Neuronal stem cell (in vitro differentiated cells): Measurements from ENCODE around the gene CD8B2.

Experiments used
- DNase-seq: peaks from one replicate; pipeline ENCODE4 v3.0.0-alpha.2; 2013; ENCODE audit warnings: low spot score
- H2AFZ ChIP-seq: one replicate; pipeline ENCODE4 v1.6.1; 2013; ENCODE audit warnings: mild to moderate bottlenecking, low read length, inconsistent platforms
- H2AK5ac ChIP-seq: 2 replicates; pipeline ENCODE4 v1.6.1; 2013; ENCODE audit warnings: low read depth, mild to moderate bottlenecking, inconsistent platforms, low read length, moderate library complexity, mixed read lengths
- H2BK120ac ChIP-seq: 2 replicates; pipeline ENCODE4 v1.6.1; 2013; ENCODE audit warnings: low read depth, mild to moderate bottlenecking, inconsistent platforms, low read length, moderate library complexity, mixed read lengths
- H2BK12ac ChIP-seq: one replicate; pipeline ENCODE4 v1.6.1; 2013; ENCODE audit warnings: low read length, inconsistent platforms
- H2BK15ac ChIP-seq: 2 replicates; pipeline ENCODE4 v1.6.1; 2013; ENCODE audit warnings: mild to moderate bottlenecking, low read length, inconsistent platforms, mixed read lengths
- H2BK5ac ChIP-seq: one replicate; pipeline ENCODE4 v1.6.1; 2013; ENCODE audit warnings: inconsistent platforms, mild to moderate bottlenecking, low read length, moderate library complexity
- H3K14ac ChIP-seq: one replicate; pipeline ENCODE4 v1.6.1; 2013; ENCODE audit warnings: low read length, inconsistent platforms
- H3K18ac ChIP-seq: 2 replicates; pipeline ENCODE4 v1.6.1; 2013; ENCODE audit warnings: low read length, inconsistent platforms
- H3K23ac ChIP-seq: 2 replicates; pipeline ENCODE4 v1.6.1; 2013; ENCODE audit warnings: low read depth, mild to moderate bottlenecking, mixed read lengths, low read length, inconsistent platforms; ENCODE audit not compliant: poor library complexity
- H3K27ac ChIP-seq: replicated peaks from 3 replicates; pipeline ENCODE4 v1.5.1; 2013; ENCODE audit warnings: low read length, inconsistent platforms
- H3K27me3 ChIP-seq, 3 experiments: 2 replicates each; pipeline ENCODE4 v1.6.1; 2013; ENCODE audit warnings: low read length in 3 of 3, mild to moderate bottlenecking in 2 of 3, inconsistent platforms in 1 of 3, low read depth in 1 of 3, mixed read lengths in 1 of 3, moderate library complexity in 1 of 3; ENCODE audit not compliant: control insufficient read depth in 3 of 3, insufficient read depth in 3 of 3
- H3K36me3 ChIP-seq, 2 donors: replicated peaks in 1 of 2; 2 replicates each; pipeline ENCODE4 v1.6.1; 2013; ENCODE audit warnings: low read length in 2 of 2; ENCODE audit not compliant: control insufficient read depth in 2 of 2, insufficient read depth in 2 of 2
- H3K4ac ChIP-seq: 2 replicates; pipeline ENCODE4 v1.6.1; 2013; ENCODE audit warnings: inconsistent platforms, mild to moderate bottlenecking, low read length, moderate library complexity
- H3K4me1 ChIP-seq, 2 donors: 1 replicate in 1 of 2; 2 replicates in 1 of 2; pipeline ENCODE4 v1.6.1; 2013; ENCODE audit warnings: low read length in 2 of 2, low read depth in 1 of 2; ENCODE audit not compliant: control insufficient read depth in 2 of 2, insufficient read depth in 1 of 2
- H3K4me2 ChIP-seq: one replicate; pipeline ENCODE4 v1.6.1; 2013; ENCODE audit warnings: mild to moderate bottlenecking, low read length, inconsistent platforms; ENCODE audit not compliant: insufficient read depth, poor library complexity, severe bottlenecking
- H3K4me3 ChIP-seq, 2 donors: 2 replicates each; pipeline ENCODE4 v1.5.1; 2013; ENCODE audit warnings: low read length in 2 of 2, mild to moderate bottlenecking in 2 of 2, inconsistent platforms in 1 of 2, moderate library complexity in 1 of 2
- H3K79me1 ChIP-seq: one replicate; pipeline ENCODE4 v1.6.1; 2013; ENCODE audit warnings: low read depth, mild to moderate bottlenecking, inconsistent platforms, low read length, moderate library complexity
- H3K9ac ChIP-seq: one replicate; pipeline ENCODE4 v1.6.1; 2013; ENCODE audit warnings: mild to moderate bottlenecking, low read depth, low read length, inconsistent platforms; ENCODE audit not compliant: poor library complexity
- H3K9me3 ChIP-seq, 2 donors: replicated peaks in 1 of 2; 2 replicates each; pipeline versions ENCODE3 to v1.6.1; 2013; ENCODE audit warnings: low read length in 2 of 2, mild to moderate bottlenecking in 2 of 2, inconsistent platforms in 1 of 2, low read depth in 1 of 2, mixed read lengths in 1 of 2, moderate library complexity in 1 of 2; ENCODE audit not compliant: control insufficient read depth in 2 of 2, insufficient read depth in 1 of 2
- H4K8ac ChIP-seq: one replicate; pipeline ENCODE4 v1.6.1; 2013; ENCODE audit warnings: low read depth, mild to moderate bottlenecking, inconsistent platforms, low read length, moderate library complexity
- H4K91ac ChIP-seq: one replicate; pipeline ENCODE4 v1.6.1; 2013; ENCODE audit warnings: low read length, low read depth, mild to moderate bottlenecking, inconsistent platforms; ENCODE audit not compliant: poor library complexity
- WGBS, 2 donors: extraction: QIAGEN DNeasy Blood & Tissue Kit; methylation state at CpG; one replicate each; pipeline ENCODE4 v1.1.7; 2013; ENCODE audit warnings: missing lambda C conversion rate in 2 of 2, mixed read lengths in 1 of 2; ENCODE audit not compliant: insufficient read length in 2 of 2, insufficient replicate concordance in 1 of 2; ENCODE audit errors: extremely low coverage in 2 of 2; 5-methylcytosine and 5-hydroxymethylcytosine counted together

The CD8B2 gene

GRCh38 chr2:106516436-106516835, 29.3 kb downstream of the CD8B2 start:
- no peaks in the 10 kb centered on the region for H3K4me1 ChIP-seq
- no peak overlapping the region for H2AFZ ChIP-seq
- DNase-seq = no peak
- H3K9ac ChIP-seq = no peak overlapping the region
- no peak overlapping the region for H4K91ac ChIP-seq
- no peaks in the 10 kb centered on the region for H3K36me3 ChIP-seq
- no peak overlapping the region for H3K27ac ChIP-seq
- no peak overlapping the region for H2BK15ac ChIP-seq
- no peak overlapping the region for H2BK5ac ChIP-seq
- no peak overlapping the region for H4K8ac ChIP-seq
- no peaks in the 10 kb centered on the region for H3K9me3 ChIP-seq
- no peak overlapping the region for H3K4me3 ChIP-seq
- H3K27me3 ChIP-seq = no peaks in the 10 kb centered on the region
- no CpG with 5 or more reads among the region's 4 CpGs for WGBS, 2 donors
- H2BK12ac ChIP-seq = no peak overlapping the region
- no peak overlapping the region for H2BK120ac ChIP-seq
- no peak overlapping the region for H3K14ac ChIP-seq
- no peak overlapping the region for H3K4ac ChIP-seq
- H3K79me1 ChIP-seq = no peaks in the 10 kb centered on the region
- H3K18ac ChIP-seq = no peak overlapping the region
- H2AK5ac ChIP-seq = no peak overlapping the region
- H3K23ac ChIP-seq = no peak overlapping the region
- H3K4me2 ChIP-seq = no peak overlapping the region

DNA sequence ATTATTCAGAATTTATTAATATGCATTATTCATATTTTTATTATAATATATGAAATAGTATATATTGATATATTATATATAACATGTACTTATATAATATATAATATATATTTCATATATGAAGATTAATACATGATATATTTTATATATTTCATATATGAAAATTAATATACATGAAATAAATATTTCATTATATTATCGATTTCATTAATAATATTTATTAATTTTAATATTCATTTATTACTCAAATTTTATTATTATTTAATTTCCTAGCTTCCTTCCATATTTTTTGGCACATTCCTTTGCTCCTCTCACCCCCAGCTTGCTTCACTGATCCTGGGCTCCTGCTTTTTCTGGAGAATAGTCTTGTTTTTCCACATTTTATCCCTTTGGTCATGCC, 29.7 kb downstream of the CD8B2 start:
- no peak overlapping the region for H2BK5ac ChIP-seq
- H3K23ac ChIP-seq = no peak overlapping the region
- H3K27me3 ChIP-seq = no peaks in the 10 kb centered on the region
- H3K4ac ChIP-seq = no peak overlapping the region
- no peak overlapping the region for H2BK120ac ChIP-seq
- no peak overlapping the region for H2BK15ac ChIP-seq
- no peak overlapping the region for H3K18ac ChIP-seq
- no peak overlapping the region for H2AK5ac ChIP-seq
- no peak overlapping the region for H3K4me2 ChIP-seq
- H3K14ac ChIP-seq = no peak overlapping the region
- H3K4me3 ChIP-seq = no peak overlapping the region
- H3K79me1 ChIP-seq = no peaks in the 10 kb centered on the region
- no peak overlapping the region for H3K9ac ChIP-seq
- H2AFZ ChIP-seq = no peak overlapping the region
- no peak for DNase-seq
- no peaks in the 10 kb centered on the region for H3K4me1 ChIP-seq
- H3K36me3 ChIP-seq = no peaks in the 10 kb centered on the region
- H4K91ac ChIP-seq = no peak overlapping the region
- WGBS, 2 donors = no CpG with 5 or more reads among the region's 1 CpG
- H3K27ac ChIP-seq = no peak overlapping the region
- no peaks in the 10 kb centered on the region for H3K9me3 ChIP-seq
- H2BK12ac ChIP-seq = no peak overlapping the region
- H4K8ac ChIP-seq = no peak overlapping the region

DNA sequence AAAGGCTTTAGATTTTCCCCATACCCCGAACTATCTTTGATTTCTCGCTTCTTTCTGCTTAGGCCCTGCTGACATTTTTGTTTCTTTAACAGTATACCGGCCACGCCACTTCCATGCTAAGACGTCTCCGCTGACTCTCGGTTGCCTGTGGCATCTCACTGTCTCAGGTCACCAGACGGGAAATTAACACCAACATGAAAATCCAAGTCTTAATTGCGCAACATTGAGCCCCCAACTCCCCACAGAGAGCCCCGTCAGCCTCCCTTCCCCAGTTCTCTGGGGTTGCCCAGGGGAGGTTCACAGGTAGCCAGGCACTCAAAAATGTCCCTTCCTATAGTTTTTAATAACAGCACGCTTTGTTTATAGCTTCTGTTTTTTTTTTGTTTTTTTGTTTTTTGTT, 30.2 kb downstream of the CD8B2 start:
- Histone ChIP-seq H2AFZ (no peak overlapping the region), H3K27ac (no peak overlapping the region), H3K18ac (no peak overlapping the region), H3K4me3 (no peak overlapping the region), H2BK12ac (no peak overlapping the region), H3K14ac (no peak overlapping the region), H3K79me1 (no peaks in the 10 kb centered on the region), H3K27me3 (no peaks in the 10 kb centered on the region), H3K36me3 (no peaks in the 10 kb centered on the region), H3K4me1 (no peaks in the 10 kb centered on the region), H2BK5ac (no peak overlapping the region), H2BK120ac (no peak overlapping the region), H3K4ac (no peak overlapping the region), H2AK5ac (no peak overlapping the region), H3K9ac (no peak overlapping the region), H2BK15ac (no peak overlapping the region), H3K4me2 (no peak overlapping the region), H3K9me3 (no peaks in the 10 kb centered on the region), H4K8ac (no peak overlapping the region), H3K23ac (no peak overlapping the region), H4K91ac (no peak overlapping the region)
- DNase-seq = no peak
- no CpG with 5 or more reads among the region's 11 CpGs for WGBS, 2 donors

DNA sequence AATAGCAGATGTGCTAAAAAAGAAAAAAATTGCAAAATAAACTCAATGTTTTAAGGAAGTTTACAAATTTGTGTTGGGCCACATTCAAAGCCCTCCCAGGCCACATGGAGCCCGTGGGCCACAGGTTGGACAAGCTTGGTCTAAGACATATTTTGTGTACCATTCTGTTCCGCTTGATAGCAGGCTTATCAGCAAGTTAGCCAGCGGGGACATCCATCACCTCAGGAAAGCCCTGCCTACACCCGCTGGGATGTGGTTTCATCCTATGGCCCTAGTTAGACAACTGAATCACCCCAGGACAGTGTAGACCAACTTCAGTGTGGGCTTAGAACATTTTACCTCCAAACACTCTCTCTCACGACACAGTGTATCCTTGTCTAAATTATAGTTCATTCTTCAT, 32.6 kb downstream of the CD8B2 start:
- Histone ChIP-seq H3K4ac (no peak overlapping the region), H2BK12ac (no peak overlapping the region), H3K4me2 (no peak overlapping the region), H4K91ac (no peak overlapping the region), H2AFZ (no peak overlapping the region), H3K9ac (no peak overlapping the region), H3K79me1 (no peaks in the 10 kb centered on the region), H3K36me3 (no peaks in the 10 kb centered on the region), H3K23ac (no peak overlapping the region), H2BK15ac (no peak overlapping the region), H3K9me3 (peaks cover 0 to 2% of the 10 kb centered on the region in 2 donors), H3K4me3 (no peak overlapping the region), H3K27me3 (no peaks in the 10 kb centered on the region), H3K4me1 (no peaks in the 10 kb centered on the region), H3K18ac (no peak overlapping the region), H3K27ac (no peak overlapping the region), H4K8ac (no peak overlapping the region), H2BK120ac (no peak overlapping the region), H3K14ac (no peak overlapping the region), H2BK5ac (no peak overlapping the region), H2AK5ac (no peak overlapping the region)
- DNase-seq = no peak
- no CpG with 5 or more reads among the region's 5 CpGs for WGBS, 2 donors
